AG09319 (cell line): Measurements from ENCODE around the gene FEM1B.

Experiments
- DNase-seq: peaks from one replicate; pipeline ENCODE4 v3.0.0-alpha.2; 2010; ENCODE audit warnings: low read depth; ENCODE audit errors: extremely low read depth
- CTCF ChIP-seq: IDR thresholded peaks from 2 replicates; pipeline ENCODE4 v1.5.1; 2011; ENCODE audit warnings: low read depth, mild to moderate bottlenecking, inconsistent platforms, low read length, moderate library complexity

Gene FEM1B

DNA sequence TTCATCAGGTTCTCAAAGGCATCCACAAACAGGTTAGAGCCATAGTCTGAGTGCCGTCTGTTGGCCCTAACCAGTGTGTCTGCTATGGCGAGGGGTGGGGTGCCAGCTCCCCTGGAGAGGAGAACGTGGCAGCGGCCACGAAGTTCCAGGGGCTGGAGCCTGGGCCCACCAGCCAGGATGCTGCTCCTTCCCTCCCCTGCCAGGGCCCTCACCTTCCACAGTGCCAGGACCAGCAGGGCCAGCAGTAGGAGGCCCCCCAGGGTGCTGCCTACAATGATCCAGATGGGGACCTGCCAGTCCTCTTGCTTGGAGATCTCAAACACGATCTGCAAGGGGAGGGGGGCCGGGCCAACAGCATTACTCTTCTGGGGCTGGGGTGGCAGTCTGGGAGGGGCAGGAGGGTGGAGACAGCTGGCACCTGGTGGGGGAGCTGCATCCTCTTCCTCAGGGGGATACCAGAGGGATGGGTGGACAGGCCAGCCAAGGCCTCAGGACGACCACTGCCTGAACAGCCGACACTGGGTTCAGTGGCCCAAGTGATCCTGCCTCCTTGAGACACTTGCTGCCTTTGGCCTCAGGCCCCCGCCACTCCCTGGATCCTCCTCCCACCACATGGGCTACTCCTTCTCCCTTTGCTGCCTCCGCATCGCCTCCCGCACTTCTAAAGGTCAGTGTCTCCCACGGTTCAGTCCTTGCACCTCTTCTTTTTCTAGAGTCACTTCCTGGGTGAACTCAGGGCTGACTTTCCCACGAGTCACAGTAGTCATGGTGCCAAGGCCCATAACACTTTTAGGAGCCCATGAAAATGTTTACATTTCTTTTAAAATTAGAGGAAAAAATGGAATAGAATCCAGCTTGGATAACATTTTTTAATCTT, 26.3 kb downstream of the FEM1B start:
- no peak for DNase-seq
- no peak for TF ChIP-seq CTCF

- TF ChIP-seq CTCF = no peak
- DNase-seq = no peak
Observed at GRCh38 chr15:68304589-68305337, 27.2 kb downstream of the FEM1B start.

- TF ChIP-seq CTCF = no peak
- DNase-seq = no peak
Observed at GRCh38 chr15:68305420-68305871, 27.9 kb downstream of the FEM1B start.

DNA sequence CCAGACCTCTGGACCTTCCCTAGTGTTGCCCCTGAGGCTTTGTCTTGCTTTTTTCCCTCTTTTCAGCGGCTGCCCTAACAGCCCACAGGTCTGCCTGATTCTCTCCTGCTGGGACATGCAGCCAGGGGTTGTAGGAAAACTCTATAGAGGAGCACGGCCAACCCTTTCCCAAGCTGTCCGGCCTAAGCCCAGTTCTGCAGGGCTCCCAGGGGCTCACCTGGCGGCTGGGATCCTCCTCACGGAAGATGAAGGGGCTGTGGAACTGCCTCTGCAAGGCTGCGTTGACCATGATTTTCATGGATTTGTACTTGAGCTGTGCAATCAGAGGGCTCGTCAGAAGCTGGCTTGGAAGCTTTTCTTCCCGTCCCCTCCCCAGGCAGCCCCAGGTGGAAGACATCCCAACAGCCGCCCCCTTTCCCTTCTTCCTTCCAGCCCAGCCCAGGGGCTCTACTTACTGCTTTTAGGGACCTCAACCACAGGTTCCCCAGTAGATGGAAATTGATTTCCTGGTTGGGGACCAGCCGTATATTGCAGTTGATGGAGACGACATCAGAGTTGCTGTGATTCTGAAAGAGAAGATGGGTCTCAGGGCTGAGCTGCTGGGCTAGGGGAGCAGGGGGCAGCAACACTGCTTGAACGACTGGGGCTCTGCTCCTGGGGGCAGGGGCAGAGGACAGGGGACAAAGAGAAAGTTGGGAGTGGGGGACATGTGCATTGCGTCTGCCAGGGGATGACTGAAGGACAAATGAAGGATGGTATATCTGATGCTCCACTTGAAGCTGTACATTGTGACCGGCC, 29.8 kb downstream of the FEM1B start:
- DNase-seq = no peak
- TF ChIP-seq CTCF = no peak

- no peak for DNase-seq
- TF ChIP-seq CTCF = no peak
Observed at GRCh38 chr15:68309024-68309423, 31.5 kb downstream of the FEM1B start.

DNA sequence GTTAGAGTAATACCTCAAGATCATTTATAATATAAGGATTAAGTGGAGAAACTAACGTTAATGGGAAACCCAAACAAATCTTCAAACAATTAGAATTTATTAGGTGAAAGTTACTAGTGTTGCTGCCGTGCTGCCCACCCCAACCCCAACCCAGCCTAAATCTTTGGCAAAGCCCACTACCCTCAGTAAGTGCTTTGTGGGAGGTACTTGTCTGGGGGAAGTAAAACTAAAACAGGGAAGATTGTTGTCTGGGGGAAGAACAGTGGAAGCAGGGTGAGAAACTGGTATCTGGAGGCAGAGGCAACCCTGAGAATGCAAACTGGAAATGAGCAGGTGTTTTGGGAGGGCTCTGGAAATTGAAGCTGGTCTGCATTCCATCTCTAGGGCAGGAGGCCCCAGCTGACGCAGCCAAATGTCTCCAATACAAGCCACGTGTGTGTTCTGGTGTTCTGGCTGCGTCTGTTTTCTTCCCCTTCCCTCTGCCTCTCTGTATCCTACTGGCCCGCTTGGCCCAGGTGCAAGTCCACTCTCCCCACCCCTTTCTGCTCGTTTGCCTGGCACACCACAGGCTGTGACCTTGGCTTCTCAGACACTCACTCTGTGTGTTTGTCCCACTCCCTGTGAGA, 32.7 kb downstream of the FEM1B start:
- no peak for DNase-seq
- no peak for TF ChIP-seq CTCF
